ENCODE measurements around the gene RNASEH2C. TPM values are rescaled to one million over a fixed set of nuclear protein-coding genes. Genes with fewer than 3 reads are reported as not detected.

The RNASEH2C gene
- total RNA-seq, 1 donor from 2014 or later, result 89.0 TPM

Other genes with a start within 250 kb of the RNASEH2C start
- 5,323 and 5,421 TPM in 2 replicates for gene MALAT1, start 221.8 kb downstream of the RNASEH2C start, total RNA-seq
- 103 and 109 TPM in 2 replicates for gene SCYL1, start 195.7 kb downstream of the RNASEH2C start, total RNA-seq
- 97.9 and 103 TPM in 2 replicates for gene LTBP3, start 162.4 kb downstream of the RNASEH2C start, total RNA-seq
- 94.6 and 96.9 TPM in 2 replicates for gene ZNRD2, start 150.3 kb downstream of the RNASEH2C start, total RNA-seq
- gene FAM89B, start 148.3 kb downstream of the RNASEH2C start, total RNA-seq, result 50.4 and 50.6 TPM in 2 replicates
- gene EHBP1L1, start 144.7 kb downstream of the RNASEH2C start, total RNA-seq, result 168 and 178 TPM in 2 replicates
- gene KCNK7, start 125.0 kb downstream of the RNASEH2C start, total RNA-seq, result 1.6 and 2.0 TPM in 2 replicates
- gene MAP3K11, start 106.6 kb downstream of the RNASEH2C start, total RNA-seq, result 103 and 106 TPM in 2 replicates
- 55.0 and 55.2 TPM in 2 replicates for gene PCNX3, start 105.0 kb downstream of the RNASEH2C start, total RNA-seq
- 117 and 130 TPM in 2 replicates for gene SIPA1, start 82.7 kb downstream of the RNASEH2C start, total RNA-seq
- 102 and 104 TPM in 2 replicates for gene RELA, start 57.9 kb downstream of the RNASEH2C start, total RNA-seq
- 68.1 and 75.0 TPM in 2 replicates for gene KAT5, start 8.5 kb downstream of the RNASEH2C start, total RNA-seq
- gene AP5B1, start 60.2 kb upstream of the RNASEH2C start, total RNA-seq, result 17.4 and 19.2 TPM in 2 replicates
- 0.10 and 0.36 TPM in 2 replicates for gene OVOL1, start 66.3 kb upstream of the RNASEH2C start, total RNA-seq
- 1.6 and 1.9 TPM in 2 replicates for gene SNX32, start 113.2 kb upstream of the RNASEH2C start, total RNA-seq
- 1,020 and 1,061 TPM in 2 replicates for gene CFL1, start 137.4 kb upstream of the RNASEH2C start, total RNA-seq
- 77.7 and 79.6 TPM in 2 replicates for gene MUS81, start 139.6 kb upstream of the RNASEH2C start, total RNA-seq
- gene EFEMP2, start 152.0 kb upstream of the RNASEH2C start, total RNA-seq, result 6.5 and 7.9 TPM in 2 replicates
- gene CTSW, start 159.0 kb upstream of the RNASEH2C start, total RNA-seq, result 5.7 and 7.4 TPM in 2 replicates
- 86.8 and 93.2 TPM in 2 replicates for gene FIBP, start 167.7 kb upstream of the RNASEH2C start, total RNA-seq
- 66.7 and 70.8 TPM in 2 replicates for gene CCDC85B, start 169.9 kb upstream of the RNASEH2C start, total RNA-seq
- 31.7 and 33.5 TPM in 2 replicates for gene FOSL1, start 179.6 kb upstream of the RNASEH2C start, total RNA-seq
- 18.5 and 21.4 TPM in 2 replicates for gene C11orf68, start 198.3 kb upstream of the RNASEH2C start, total RNA-seq
- gene DRAP1, start 198.6 kb upstream of the RNASEH2C start, total RNA-seq, result 119 and 129 TPM in 2 replicates
- gene TSGA10IP, start 224.7 kb upstream of the RNASEH2C start, total RNA-seq, result not detected in 2 replicates
- 110 TPM in 2 replicates for gene SART1, start 240.9 kb upstream of the RNASEH2C start, total RNA-seq